GM18870 (cell line): ENCODE data around the gene SPATS1.
"Not testable (repeated sequence)": the region's sequence is repeated elsewhere in the genome, so short reads cannot be mapped to it uniquely, and the experiment has no call there.

ENCODE experiments used
- ATAC-seq: cut with Tn5 transposase; IDR thresholded peaks from one replicate; pipeline ENCODE4 v1.9.1; 2021; ENCODE audit warnings: moderate library complexity; ENCODE audit not compliant: unreplicated experiment

Gene SPATS1

DNA sequence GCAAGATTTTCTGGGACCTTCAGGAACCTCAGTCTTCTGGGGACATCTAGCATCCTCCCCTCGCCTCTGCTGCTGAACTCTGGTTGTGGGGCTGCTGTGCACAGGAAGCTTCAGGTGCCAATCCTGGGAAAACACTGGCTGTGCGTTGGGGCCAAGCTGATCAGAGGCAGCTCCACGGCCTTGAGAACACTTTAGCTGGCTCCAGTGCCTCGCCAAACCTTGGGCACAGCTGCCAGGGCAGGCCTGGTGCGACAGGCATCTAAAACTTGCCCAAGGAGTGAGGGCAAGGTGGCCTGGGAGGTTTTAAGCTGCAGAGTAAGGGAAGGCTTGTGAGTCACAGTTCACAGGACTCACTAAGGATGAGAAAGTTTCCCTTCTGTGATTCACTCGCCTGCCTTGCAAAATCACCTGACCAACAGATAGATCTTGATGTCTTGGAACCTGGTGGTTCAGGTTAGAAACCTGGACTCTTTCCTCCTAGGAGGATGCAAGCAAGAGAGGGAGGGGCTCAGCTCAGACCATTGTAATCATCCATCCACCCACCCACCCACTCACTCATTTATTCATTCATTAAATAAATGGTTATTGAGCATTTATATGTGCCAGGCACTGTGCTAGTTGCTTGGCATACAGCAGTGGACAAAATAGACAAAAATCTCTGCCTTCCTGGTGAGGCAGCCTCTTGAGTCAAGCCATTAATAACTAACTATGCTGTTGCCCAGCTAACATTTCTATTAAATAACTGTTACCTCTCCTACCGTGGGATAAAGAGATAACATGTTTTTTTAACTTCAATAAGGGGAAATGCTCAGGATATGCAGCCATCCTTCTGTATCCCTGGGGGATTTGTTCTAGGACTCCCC is 2.5 kb upstream of the SPATS1 start:
- no peak for ATAC-seq

- no peak for ATAC-seq
Measured at GRCh38 chr6:44341095-44341890, 1.2 kb upstream of the SPATS1 start.

GRCh38 chr6:44342052-44342451 is 398 bp upstream of the SPATS1 start:
- ATAC-seq, result no peak

- ATAC-seq, result not testable (repeated sequence)
Measured at GRCh38 chr6:44346818-44347217, 4.4 kb downstream of the SPATS1 start.

- no peak for ATAC-seq
Measured at GRCh38 chr6:44349904-44350649, 7.6 kb downstream of the SPATS1 start.

GRCh38 chr6:44350650-44350994 is 8.2 kb downstream of the SPATS1 start:
- not testable (repeated sequence) for ATAC-seq

GRCh38 chr6:44352259-44352658 is 9.8 kb downstream of the SPATS1 start:
- no peak for ATAC-seq

GRCh38 chr6:44353336-44353735 is 10.9 kb downstream of the SPATS1 start:
- no peak for ATAC-seq

DNA sequence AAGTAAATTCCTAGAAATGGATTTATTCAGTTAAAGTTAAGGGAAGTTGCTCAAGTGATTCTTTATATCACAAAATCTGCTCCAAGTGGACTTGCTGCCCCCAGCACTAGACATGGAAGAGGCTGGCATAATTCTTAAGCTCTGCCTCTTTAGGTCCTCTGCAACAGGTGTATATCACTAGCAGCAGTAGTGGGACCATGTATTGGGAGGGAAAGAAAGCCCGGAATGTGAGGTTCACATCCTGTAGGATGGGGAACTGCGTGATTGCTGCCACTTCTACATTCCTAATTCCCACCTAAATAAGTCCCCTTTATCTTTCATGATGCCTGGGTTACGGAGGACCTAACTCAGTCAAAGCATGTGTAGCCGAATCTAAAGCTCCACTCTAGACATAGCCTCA is 13.2 kb downstream of the SPATS1 start:
- no peak for ATAC-seq

- ATAC-seq, result no peak
Measured at GRCh38 chr6:44356487-44356886, 14.0 kb downstream of the SPATS1 start.

DNA sequence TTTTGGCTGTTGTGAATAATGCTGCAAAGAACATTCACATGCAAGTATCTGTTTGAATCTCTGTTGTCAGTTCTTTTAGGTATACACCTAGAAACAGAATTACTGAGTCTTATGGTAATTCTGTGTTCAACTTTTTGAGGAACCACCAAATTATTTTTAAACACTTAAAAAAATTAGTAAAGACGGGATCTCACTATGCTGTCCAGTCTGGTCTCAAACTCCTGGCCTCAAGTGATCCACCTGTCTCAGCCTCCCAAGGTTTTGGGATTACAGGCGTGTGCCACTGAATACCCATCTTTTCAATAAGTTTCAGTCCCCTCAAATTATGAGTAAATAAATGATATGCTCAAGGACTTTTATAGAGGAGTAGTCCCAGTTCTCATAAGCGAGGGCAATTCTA is 17.5 kb downstream of the SPATS1 start:
- no peak for ATAC-seq

GRCh38 chr6:44361947-44362346 is 19.5 kb downstream of the SPATS1 start:
- ATAC-seq, result no peak

GRCh38 chr6:44363377-44363926 is 21.0 kb downstream of the SPATS1 start:
- no peak for ATAC-seq

- ATAC-seq, result no peak
Measured at GRCh38 chr6:44366781-44367180, 24.3 kb downstream of the SPATS1 start.

DNA sequence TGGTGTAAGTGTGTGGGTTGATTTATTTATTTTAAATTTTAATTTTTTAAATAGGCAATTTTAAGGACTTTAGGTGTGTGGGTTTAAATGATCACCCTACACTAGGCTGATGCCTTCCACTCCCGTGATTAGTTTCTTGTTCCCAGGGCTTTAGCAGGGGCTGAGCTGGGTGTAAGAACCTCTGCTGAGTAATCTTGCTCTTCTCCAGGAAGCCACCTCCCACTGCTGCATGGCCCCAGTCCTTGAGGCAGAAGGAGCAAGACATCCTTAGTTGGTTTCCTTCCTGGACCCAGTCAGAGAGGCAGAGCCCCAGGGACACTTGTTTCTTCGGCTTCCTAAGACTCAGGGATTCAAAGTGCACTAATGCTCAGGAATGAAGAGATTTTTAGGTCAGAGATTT is 25.2 kb downstream of the SPATS1 start:
- ATAC-seq, result no peak

DNA sequence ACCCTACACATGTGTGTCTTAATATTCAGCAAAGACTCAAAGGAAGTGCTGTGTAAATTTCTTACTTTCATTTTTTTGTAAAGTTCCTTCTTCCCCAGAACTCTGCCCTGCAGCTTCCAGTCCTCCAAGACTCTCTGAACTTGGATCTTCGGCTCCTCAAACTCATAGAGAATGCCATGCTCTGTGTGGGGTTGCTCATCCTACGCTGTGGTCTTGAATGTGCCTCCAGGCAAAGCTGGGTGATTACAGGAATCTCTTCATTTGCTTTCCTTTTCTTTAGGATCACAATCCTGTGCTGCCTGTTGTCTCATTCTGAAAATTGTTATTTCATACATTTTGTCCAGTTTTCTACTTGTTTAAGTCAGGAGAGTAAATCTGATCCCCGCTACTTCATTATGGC is 30.6 kb downstream of the SPATS1 start:
- no peak for ATAC-seq

- ATAC-seq, result no peak
Measured at GRCh38 chr6:44373787-44374186, 31.3 kb downstream of the SPATS1 start.

DNA sequence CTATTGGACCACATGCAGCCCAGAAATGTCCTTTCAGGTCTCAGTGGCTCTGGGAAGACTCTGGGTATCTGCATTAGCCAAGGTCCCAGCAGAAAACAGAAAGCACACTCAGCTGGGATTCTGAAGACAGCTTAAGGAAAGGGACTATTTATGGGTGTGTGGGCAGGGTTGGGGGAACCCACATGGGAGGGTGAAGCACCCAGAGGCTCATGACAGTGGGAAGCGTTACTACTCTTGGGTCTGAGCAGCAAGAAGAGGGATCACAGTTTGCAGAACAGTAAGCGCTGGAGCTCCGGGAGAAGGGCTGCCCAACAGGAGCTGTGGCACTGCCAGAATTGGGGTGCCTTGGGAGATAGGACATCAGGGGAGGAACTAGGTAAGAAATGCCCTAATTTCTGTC is 32.6 kb downstream of the SPATS1 start:
- ATAC-seq, result no peak

DNA sequence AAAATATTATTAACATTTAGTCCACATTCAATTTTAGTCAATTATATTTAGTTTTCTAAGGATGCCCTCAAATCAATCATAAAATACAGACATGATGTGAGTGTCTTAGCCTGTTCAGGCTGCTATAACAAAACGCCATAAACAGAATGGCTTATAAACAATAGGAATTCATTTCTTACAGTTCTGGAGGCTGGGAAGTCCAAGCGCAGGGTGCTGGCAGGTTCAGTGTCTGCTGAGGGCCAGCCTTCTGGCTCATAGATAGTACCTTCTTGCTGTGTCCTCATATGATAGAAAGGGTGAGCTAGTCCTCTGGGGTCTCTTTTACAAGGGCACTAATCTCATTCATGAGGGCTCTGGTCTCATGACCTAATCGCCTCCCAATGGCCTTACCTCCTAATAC is 35.0 kb downstream of the SPATS1 start:
- no peak for ATAC-seq

DNA sequence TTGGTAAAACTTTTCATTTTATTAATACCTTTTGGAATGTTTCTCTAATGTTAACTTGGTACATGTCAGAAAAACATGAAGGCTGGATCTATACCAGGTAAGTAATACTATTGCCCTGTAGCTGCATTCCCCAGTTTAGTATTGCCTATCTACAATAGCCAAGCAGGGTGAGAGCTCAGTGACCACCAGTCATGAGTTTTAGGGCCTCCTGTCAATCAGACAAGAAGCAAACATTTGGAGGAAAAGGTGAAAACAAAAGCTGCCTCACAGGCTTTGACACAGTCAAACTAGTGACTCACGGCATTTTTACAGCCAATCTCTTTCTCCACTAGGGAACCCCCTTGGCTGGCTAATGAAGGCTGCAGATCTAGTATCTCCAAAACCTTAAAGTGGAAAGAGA is 35.5 kb downstream of the SPATS1 start:
- no peak for ATAC-seq

DNA sequence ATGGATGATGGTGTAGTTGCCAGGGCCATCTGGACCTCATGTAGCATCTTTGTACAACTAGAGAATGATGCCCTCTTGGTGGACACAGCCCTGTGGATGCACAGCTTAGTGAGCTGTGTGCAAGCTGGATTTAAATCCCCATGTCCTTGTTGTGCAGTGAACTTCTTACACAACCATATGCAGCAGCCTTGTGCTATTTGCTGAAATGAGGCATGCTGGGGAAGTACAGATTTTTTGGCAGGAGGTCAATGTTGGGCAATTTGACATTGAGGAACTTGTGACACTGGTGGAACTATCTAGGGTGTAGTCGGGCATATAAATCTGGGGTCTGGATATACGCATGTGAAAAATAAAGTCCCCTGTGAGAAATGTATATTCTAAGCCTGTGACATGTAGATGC is 39.3 kb downstream of the SPATS1 start:
- no peak for ATAC-seq
